ENCODE data around the gene SMIM41.

Gene SMIM41

DNA sequence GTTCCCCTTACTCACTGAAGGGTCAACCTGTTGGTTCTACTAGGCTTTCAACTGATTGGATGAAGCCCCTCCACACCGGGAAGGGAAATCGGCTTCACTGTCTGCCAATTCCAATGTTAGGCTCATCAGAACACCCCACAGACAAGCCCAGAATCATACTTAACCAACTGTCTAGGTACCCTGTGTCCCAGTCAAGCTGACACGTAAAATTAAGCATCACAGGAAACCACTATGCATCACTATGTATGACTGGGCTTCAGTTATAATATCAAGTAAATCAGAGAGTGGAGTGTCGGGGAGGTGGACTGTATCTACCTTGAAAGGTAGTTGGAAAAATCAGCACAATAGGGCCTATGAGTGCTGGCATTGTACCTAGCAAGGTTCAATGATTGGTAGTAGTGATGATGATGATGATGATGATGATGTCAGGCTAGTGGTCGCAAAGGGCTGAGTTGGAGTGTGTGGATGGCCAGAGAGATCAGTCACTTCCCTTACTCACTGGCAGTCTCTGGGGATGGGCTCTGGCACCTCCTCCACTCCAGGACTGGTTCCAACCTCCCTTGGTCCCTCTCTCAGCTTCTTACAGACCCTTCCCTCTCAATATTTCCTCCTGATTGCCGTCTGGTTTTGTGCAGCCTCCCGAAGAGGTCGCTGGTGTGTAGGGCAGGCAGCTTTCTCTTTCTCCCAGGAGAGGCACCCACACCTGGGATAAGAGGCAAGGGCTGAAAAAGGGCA, 13.0 kb upstream of the SMIM41 start:
- DNase-seq, result no peak

DNA sequence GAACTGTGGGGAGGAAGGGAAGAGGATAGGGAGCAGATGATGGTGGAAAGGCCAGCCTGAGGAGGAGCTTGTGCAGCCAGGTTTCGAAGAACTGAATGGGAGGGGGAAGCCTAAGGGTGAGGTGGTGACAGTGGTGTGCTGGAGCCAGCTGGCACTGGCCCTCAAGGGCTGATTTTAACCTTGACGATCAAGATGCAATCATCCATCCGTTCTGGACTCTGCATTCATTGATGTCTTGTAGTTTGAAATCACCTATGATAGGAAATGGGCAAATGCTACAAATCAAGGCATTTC, 12.5 kb upstream of the SMIM41 start:
- DNase-seq, result no peak

DNA sequence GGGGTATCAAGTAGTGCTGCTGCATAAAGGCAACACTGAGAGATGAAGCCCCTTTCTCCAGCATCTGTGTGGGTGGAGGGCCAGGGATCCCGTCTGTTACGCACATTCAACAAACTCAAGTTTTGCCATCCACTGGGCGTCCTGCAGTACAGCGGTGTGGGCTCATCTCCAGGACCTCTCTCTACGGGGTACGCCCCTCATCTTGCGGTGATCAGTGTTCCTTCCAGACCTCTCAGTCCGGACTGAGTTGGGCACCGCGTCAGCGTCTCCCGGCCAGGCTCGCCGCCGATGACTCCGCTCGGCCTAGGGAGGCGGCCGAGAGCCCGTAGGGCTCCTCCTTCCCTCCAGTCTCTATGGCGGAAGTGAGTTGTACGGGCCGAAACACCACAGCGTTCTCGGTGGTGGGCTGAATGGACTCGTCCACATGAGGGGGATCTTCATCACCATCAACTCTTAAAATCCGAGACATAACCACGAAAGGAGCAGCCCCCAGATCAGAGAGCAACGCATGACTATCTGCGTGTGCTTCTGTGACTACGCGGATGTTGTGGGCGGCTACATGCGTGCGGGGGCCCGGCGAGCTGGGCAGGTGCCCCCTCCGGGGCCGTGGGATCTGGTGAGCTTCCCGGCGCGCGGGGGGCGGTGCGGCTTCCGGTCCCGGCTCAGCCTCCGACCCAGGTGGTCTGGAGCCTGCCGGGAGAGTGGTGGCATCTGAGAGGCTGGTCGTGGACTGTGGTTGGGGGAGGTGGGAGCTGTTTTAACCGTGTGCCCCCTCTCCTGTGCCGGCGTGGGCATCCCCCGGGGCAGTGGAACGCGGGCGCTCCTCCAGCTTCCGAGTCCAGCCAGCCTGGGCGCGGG, 9.9 kb upstream of the SMIM41 start, which contains the start of gene ATG101:
ATG101 (plus strand) TSS at position 652 of the 858 bp plus-strand sequence. CDS start 3,673 bp downstream, outside the sequence.
- DNase-seq, result peak; percentile 87

DNA sequence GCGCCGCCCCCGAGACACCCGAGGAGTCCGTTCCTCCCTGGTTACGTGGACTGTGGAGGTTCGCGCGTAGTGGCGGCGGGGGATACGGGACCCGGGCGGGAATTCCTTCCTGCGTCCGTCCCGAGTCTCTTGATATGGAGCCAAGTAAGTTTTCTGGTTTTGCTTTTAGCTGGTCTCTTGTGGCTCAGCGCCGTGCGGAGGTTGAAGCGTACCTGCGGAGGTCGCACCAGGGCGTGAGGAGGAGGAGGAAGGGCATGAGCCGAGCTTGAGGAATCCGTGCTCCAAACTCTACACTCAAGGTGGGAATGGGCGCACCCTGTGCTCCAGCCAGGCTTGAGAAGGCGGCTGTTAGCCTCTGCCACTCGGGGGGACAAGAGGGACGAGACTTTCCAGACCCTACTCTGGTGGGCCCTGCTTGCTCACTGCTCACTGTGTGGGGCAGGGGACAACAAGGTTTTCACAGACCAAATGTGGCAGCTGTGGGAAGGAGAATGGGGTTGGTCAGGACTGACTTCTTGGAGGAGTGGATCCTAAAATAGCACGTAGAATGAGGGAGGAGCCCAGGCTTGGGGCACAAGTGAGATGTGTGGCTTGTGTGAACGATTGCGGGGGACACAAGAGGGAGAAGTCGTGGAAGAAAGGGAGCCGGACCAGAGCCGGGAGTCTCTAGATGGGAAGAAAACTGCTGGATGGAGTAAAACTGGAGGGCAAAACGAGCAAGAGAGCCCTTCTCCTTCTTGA, 9.1 kb upstream of the SMIM41 start:
- DNase-seq, result no peak

DNA sequence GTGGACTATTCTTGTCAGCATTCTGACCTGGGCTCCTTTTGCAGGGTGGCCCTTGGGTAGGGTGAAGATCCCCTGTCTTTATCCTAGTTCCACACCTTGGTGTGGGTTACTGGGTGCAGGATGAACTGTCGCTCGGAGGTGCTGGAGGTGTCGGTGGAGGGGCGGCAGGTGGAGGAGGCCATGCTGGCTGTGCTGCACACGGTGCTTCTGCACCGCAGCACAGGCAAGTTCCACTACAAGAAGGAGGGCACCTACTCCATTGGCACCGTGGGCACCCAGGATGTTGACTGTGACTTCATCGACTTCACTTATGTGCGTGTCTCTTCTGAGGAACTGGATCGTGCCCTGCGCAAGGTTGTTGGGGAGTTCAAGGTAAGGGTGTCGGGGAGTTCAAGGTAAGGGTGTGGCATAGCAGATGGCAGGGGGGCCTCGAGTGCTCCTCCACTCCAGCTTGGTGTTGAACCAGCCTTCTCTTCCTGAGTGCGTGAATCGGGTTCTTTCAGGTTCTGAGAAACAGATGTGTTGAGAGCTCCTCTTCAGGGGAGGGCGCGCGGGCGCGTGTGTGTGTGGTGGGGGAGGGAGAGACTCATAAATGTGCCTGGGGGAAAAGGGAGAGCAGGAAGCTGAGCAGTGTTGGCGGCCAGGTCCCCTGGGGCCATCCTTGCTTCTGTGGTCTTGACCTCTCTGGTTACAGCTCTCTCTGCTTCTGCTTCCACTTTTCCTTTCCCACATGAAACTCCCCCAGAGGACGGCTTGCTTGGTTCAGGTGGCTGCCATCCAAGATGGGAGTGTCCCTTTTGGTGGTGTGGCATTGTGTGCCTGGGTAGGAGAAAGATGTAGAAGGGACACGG, 5.7 kb upstream of the SMIM41 start:
- DNase-seq, result no peak

DNA sequence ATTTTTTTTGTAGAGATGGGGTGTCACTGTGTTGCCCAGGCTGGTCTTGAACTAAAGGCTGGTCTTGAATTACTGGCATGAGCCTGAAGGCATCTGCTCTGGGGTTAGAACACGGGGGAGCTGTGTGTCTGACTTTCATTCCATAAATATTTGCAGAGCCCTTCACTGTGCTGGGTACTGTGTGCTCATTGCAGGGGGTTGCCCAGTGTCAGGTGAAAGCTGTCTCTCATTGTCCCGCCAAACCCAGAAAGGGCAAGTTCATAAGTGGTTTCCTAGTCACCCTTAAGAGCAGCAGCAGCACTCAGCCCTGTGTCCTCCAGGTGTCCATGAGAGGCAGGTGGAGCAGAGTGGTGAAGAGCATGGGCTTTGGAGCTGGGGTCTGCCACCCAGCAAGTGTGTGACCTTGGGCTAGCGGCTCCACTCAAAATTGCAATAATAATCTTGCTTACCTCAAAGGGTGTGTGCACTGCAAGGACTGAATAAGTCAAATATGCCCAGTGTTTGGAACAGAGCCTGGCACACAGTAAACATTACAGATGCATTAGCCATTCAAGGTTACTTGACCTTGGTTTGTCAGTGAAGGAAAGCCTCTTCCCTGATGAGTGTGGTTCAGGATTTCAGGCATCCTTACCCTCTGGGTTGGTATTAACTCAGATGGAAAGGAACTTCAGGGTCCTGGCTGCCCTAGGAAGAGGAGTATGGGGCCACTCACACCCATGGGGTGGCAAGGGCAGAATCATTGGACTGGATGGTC, 4.4 kb upstream of the SMIM41 start:
- no peak for DNase-seq

DNA sequence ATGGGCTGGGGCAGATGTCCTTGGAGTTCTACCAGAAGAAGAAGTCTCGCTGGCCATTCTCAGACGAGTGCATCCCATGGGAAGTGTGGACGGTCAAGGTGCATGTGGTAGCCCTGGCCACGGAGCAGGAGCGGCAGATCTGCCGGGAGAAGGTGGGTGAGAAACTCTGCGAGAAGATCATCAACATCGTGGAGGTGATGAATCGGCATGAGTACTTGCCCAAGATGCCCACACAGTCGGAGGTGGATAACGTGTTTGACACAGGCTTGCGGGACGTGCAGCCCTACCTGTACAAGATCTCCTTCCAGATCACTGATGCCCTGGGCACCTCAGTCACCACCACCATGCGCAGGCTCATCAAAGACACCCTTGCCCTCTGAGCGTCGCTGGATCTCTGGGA, 2.7 kb upstream of the SMIM41 start:
- no peak for DNase-seq

DNA sequence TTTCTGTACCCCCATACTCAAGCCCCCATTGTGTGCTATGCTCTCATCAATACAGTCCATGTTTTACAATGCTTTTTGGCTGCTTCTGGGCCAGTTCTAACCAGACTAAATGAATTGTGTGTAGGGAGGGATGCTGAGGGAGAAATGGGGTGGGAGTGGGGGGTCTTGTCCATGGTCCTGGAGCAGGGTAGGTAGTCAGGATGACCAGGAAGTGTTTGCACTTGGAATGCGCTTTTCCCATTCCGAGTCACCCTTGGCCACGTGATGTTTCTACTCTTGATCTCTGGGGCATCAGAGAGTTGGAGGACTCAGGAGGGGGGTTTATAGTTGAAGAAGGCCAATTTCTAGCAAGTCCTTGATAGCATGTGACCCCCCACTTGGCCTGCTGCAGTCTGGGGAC, 1.2 kb upstream of the SMIM41 start:
- DNase-seq, result no peak

DNA sequence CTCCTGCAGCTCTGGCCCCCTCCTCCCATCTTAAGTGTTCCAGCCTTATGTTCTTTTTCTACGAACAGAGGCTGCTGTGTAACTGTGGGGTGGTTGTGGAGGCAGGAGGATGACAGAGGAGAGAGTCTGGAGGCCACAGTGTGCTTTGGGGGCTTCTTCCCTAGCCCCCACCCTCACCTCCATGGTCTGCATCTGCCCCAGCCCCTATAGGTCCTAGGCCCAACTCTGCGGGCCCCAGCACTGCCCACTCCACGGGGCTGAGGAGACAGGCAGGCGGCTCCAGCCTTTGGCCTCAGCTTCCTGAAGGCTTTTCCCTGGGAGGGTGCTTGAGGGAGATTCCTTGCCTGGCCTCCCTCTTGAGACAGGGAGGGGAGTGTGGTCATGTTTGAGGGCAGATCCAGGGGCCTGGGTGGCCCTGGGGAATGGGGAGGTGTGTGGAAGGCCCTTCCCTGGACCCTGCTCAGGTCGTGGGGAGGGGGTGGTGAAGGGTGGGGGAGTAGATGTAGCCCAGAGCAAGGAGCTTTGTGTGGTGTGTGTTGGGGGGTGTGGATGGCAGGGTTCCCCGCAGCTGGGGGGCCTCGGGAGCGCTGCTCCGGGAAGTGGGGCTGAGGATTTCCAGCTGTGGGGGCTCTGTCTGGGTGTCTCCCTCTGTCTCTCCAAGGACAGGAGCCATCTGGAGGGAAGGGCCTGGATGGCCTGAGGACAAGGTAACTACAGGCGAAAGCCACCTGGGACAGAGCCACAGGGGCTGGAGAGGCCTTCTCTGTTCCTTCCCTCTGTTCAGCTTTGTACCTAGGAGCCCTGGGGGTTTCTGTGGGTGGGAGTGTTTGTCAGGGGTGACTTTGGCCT, 1.1 kb downstream of the SMIM41 start:
- DNase-seq, result no peak

DNA sequence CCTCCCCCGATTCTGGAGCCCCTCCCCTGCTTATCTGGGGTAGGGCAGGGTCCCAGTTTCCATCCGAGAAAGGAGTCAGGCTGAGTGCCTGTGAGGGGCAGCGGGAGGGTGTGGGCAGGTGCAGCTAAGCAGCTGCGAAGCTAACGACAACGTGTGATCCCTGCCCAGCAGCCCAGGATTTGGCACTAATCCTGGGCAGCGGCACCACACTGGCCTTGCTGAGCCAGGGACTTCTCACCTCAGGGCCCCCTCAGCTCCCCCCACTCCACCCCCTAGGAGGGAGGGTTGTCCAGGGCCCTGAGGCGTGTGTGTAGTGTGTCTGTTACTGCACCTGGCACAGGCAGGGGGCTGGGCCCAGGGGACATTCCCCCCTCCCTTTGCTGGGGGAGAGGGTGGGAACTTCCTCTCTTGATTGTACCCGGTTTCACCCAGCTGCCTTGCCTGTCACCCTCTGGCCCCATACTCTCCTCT, 1.8 kb downstream of the SMIM41 start:
- no peak for DNase-seq

DNA sequence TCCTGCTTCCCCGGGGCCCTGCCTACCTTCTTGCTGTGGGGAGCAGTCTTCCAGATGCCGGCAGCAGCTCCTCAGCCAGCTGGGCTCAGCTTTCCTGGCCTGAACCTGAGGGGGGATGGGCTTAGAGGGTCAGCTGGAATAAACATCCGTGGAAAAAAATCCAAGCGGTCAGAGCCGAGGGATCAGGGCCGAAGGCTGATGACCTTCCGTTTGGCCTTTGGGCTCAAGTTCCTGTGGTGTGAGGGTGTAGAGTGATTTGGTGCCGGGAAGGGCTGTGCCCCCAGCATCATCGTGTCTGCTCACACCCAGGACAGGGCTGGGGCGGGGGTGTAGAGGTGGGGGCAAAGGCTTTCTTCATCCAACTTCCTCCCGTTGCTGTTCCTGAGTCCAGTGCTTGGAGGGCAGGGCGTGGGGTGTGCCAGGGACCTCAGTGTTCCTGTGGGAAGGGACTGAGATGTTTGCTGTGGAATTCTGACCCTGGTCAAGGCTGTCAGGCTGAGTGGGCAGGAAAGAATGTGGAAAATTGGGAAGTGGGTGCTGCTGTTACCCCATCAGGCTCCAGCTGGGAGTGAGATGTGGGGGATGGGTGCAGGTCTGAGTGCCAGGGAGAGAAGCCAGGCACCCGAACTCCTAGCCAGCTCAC, 2.6 kb downstream of the SMIM41 start:
- DNase-seq, result no peak

DNA sequence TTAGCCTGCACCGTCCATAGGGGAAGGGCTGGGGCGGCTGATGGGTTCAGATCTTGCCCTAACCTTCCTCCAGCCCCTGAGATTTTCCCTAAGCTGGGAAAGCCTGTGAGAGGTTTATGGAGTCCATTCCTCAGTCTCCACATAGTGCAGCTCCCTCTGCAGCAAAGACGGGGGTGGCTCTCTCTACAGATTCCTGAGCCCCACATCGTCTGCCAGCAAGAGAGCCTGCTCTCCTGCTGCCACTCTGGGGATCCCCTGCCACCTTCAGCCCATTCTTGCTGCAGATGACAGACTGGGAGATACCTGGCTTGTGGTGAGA, 3.1 kb downstream of the SMIM41 start:
- no peak for DNase-seq

DNA sequence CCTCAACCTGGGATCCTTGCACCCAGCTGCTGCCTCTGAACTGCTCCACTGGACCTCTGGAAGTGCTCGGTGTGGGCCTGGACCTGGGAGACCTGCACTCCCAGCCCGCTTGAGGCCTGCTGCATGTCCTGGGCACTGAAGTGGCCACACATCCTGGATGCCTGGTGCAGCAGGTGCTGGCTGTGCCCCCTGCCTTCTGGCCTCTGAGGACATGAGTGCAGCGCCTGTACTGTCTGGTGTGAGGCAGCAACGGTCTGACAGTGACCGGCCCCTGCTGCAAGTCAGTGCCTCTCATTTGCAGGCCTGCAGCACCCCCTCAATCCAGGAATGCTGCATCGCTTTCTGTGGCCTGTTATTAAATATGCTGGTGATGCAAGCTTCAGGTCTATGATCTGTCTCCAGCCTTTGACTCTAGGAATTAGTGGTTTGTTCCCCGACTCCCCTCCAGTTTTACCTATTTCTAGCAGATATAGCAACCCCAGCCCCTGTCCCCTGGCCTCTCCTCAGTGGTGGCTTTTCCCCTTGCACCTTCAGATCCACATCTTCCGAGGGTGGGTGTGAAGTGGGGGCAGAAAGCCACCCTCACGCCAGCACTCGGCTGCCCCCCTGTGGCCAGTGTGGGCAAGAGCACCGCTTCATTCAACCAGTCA, 3.6 kb downstream of the SMIM41 start:
- peak; percentile 39 for DNase-seq

DNA sequence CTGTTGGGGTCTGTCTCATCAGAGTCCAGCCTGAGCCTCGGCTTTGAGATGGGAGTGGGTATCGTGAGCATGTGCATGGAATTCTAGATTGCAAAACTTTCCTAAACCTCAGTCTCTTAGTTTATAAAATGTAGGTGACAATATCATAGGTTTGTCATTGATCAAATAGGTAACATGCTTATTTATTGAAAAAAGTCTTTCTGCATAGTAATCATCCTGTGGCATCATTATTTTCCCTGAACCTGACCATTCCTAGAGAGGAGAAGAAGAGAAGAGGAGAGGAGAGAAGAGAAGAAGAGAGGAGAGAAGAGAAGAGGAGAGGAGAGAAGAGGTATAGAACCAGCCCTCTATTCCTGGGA, 4.1 kb downstream of the SMIM41 start:
- DNase-seq, result no peak

DNA sequence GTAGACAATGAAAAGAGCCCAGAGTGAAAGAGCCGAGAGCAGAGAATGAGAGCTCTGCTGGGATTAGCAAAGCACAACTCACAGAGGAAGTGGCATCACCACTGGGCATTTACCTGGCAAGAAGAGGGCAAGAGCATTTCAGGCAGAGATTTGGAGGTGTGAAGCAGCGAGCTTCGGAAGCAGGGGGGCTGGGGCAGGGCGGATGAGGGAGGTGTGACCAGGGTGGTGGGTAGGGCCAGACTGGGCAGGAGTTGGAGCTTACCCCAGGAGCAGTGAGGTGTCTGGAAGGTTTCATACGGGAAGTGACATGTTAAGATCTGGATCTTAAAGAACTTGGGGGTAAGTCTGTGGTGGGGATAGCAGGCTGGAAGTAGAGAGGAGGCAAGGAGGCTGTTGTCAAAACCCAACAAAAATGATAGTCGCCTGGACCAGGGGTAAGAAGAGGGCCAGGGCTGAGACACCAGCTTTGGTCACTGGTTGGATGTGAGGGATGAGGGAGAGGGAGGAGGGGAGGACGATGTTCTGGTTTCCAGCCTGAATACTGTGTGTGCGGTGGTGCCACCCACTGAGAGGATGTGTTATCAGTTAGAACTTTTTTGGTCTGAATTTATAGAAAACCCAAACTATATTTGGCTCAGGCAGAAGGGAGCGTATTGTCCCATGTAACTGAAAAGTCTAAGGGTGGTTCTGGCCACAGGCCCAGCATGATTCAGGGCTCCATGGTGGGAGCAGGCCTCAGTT, 5.2 kb downstream of the SMIM41 start:
- DNase-seq, result no peak

DNA sequence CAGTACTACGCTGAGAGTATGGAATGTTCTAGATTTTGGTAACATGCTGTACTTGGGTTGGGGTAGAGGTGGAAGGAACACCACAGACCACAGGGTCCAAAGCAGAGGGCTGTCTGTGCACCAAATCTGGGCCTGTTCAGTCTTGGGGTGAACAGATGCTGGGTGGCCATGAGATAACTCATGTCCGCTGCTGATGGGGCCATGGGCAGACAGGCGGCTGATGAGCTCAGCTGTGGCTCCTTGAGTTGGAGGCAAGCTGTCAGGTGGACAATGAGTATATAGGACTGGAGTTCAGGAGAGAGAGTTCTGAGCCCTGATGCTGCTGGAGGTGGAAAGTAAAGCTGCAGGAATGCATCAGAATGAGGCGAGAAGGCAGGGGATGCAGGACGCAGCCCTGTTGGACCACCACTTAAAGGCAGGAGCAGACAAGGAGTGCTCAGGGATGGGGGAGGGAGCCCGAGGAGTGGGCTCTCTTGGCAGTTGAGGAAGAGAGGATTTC, 6.2 kb downstream of the SMIM41 start:
- no peak for DNase-seq

DNA sequence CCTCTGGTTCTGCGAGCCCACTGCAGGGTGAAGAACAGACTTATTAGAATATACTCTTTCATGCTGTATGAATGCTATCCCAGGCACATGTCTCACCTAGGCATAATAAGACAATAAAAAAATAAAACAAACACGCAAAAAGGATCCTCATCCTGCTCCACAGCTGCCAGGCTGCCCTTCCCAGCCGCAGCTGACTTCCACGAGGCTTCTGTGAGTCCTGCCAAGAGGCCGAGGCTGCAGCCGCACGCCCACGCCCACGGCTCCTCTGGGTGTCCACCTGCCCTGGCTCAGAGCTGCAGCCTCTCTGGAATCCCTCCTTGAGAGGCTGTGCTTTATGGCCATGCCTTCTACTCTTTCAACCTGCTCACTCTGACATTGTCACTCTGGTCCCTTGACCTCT, 6.9 kb downstream of the SMIM41 start:
- no peak for DNase-seq

DNA sequence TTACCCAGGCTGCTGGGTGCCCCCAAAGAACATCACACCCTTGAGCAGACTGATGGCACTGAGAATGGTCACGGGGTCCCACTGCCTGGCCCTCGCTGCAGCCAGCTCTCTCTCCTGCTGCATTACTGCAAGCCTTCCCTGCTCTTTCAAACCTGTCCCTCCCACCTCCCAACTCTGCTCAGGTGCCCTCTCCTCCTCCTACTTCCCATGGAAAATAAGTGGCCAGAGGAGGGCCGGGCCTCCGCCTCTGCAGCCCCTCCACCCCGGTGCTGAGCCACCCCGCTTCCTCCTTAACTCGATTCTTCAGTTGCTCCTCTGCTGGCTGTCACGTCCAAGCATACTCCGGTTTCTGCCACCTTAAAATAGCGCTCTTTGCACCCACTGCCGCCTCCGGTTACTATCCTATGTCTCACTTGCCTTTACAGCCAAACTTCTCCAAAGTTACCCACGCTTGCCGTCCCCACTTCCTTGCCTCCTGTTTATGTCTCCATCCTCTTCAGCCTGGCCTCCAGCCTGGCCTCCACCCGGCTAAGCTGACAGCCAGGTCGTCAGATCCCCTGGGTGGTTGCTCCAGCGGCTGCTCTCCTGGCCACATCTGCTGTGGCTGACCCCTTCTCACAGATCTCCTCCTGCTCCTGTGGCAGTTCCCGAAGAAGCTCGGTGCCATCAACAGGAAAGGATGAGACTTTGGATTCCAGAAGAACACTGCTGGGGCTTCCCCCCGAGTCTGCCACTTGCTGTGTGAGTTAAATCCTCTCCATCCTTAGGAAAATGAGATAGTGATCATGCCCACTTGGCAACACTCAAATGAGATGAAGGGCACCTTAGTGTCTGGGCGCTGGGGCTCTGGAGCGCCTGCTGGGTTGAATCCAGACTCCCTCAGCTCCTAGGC, 7.7 kb downstream of the SMIM41 start:
- DNase-seq, result no peak
